Astrocyte (in vitro differentiated cells and primary cell): ENCODE results near the gene NCAPD3.

Experiments
- CTCF ChIP-seq: IDR thresholded peaks from 2 replicates; pipeline ENCODE4 v1.5.1; 2011; ENCODE audit warnings: low read depth, mild to moderate bottlenecking, inconsistent platforms, low read length, moderate library complexity; ENCODE audit not compliant: insufficient read depth
- EZH2 ChIP-seq: IDR thresholded peaks from 2 replicates; pipeline ENCODE4 v1.6.1; 2012; ENCODE audit warnings: mild to moderate bottlenecking, low read length, inconsistent platforms; ENCODE audit not compliant: insufficient read depth

- TF ChIP-seq CTCF (no peak), EZH2 (no peak)
Observed at GRCh38 chr11:134248910-134249480, 25.2 kb upstream of the NCAPD3 start.
